T-cell (primary cell): ENCODE measurements around the gene KIF4B. TPM values are rescaled to one million over a fixed set of nuclear protein-coding genes. Genes with fewer than 3 reads are reported as not detected.

Experiments
- ATAC-seq, 4 experiments: fragments of 200-7000 bp in 3 of 4; fragments of 150-1000 bp in 1 of 4; cut with Tn5 transposase; replicated peaks in 1 of 4; 1 replicate in 3 of 4; 2 replicates in 1 of 4; pipeline ENCODE4 v1.10.0; 2021; ENCODE audit warnings: moderate library complexity in 3 of 4, mild to moderate bottlenecking in 2 of 4, moderate number of reproducible peaks in 1 of 4
- CTCF ChIA-PET, 2 donors: fragments of 300-600 bp; sonication (Branson Sonifier 250); formaldehyde crosslinking; loops; one replicate each; lab custom pipeline; 2022; ENCODE audit warnings: antibody characterized with exemption in 2 of 2; lab: Charles Lee
- POLR2A ChIA-PET, 2 donors: fragments of 300-600 bp; sonication (Branson Sonifier 250); formaldehyde crosslinking; loops; one replicate each; lab custom pipeline; 2022; ENCODE audit warnings: antibody characterized with exemption in 2 of 2; lab: Charles Lee
- DNase-seq, 35 experiments: peaks; one replicate each; pipeline versions ENCODE4 v3.0.0 to v3.0.0-alpha.2; 2013 to 2023
- H3K27ac ChIP-seq: one replicate; pipeline ENCODE4 v1.5.1; 2013; ENCODE audit warnings: low read length
- H3K27me3 ChIP-seq, 2 experiments: replicated peaks in 1 of 2; 1 replicate in 1 of 2; 2 replicates in 1 of 2; pipeline versions ENCODE4 v1.6.1 to v1.7.0; 2013; ENCODE audit warnings: low read length in 1 of 2, mixed read lengths in 1 of 2; ENCODE audit not compliant: control insufficient read depth in 2 of 2, insufficient read depth in 2 of 2; ENCODE audit errors: extremely low read depth in 1 of 2
- H3K36me3 ChIP-seq, 2 donors: 1 replicate in 1 of 2; 2 replicates in 1 of 2; pipeline versions ENCODE4 v1.6.1 to v1.7.0; 2013; ENCODE audit warnings: low read length in 1 of 2; ENCODE audit not compliant: control insufficient read depth in 2 of 2, insufficient read depth in 1 of 2; ENCODE audit errors: extremely low read depth in 1 of 2
- H3K4me1 ChIP-seq, 2 experiments: 1 replicate in 1 of 2; 2 replicates in 1 of 2; pipeline versions ENCODE4 v1.6.1 to v1.7.0; 2013; ENCODE audit warnings: low read length in 2 of 2, mixed read lengths in 1 of 2; ENCODE audit not compliant: insufficient read depth in 2 of 2, control insufficient read depth in 1 of 2; ENCODE audit errors: extremely low read depth in 1 of 2
- H3K4me3 ChIP-seq, 2 donors: 1 replicate in 1 of 2; 2 replicates in 1 of 2; pipeline versions ENCODE4 v1.5.1 to v1.7.0; 2013; ENCODE audit warnings: mild to moderate bottlenecking in 2 of 2, low read length in 1 of 2, moderate library complexity in 1 of 2; ENCODE audit not compliant: control insufficient read depth in 1 of 2; ENCODE audit errors: extremely low read depth in 1 of 2
- H3K9me3 ChIP-seq: 2 replicates; pipeline ENCODE4 v1.7.0; 2013
- H3K27ac Mint-ChIP-seq, 2 donors: one replicate each; pipeline ENCODE4 v1.8.0; 2020 to 2021; ENCODE audit warnings: mild to moderate bottlenecking in 2 of 2, mixed read lengths in 2 of 2
- H3K27me3 Mint-ChIP-seq, 2 donors: one replicate each; pipeline ENCODE4 v1.8.0; 2021 to 2022; ENCODE audit warnings: mixed read lengths in 2 of 2
- H3K36me3 Mint-ChIP-seq: one replicate; pipeline ENCODE4 v1.8.0; 2021; ENCODE audit warnings: mixed read lengths
- H3K4me1 Mint-ChIP-seq, 3 donors: one replicate each; pipeline ENCODE4 v1.8.0; 2020 to 2022; ENCODE audit warnings: mixed read lengths in 3 of 3, mild to moderate bottlenecking in 1 of 3
- H3K4me3 Mint-ChIP-seq, 3 donors: one replicate each; pipeline ENCODE4 v1.8.0; 2020 to 2022; ENCODE audit warnings: mild to moderate bottlenecking in 3 of 3, mixed read lengths in 3 of 3, moderate library complexity in 3 of 3
- H3K9me3 Mint-ChIP-seq, 3 donors: one replicate each; pipeline ENCODE4 v1.8.0; 2020 to 2022; ENCODE audit warnings: mixed read lengths in 3 of 3
- WGBS: methylation state at CpG from one replicate; pipeline ENCODE4 v1.1.5; 2013; ENCODE audit warnings: missing lambda C conversion rate; ENCODE audit not compliant: insufficient coverage; 5-methylcytosine and 5-hydroxymethylcytosine counted together
- total RNA-seq, 35 experiments: library from RNA in 6 of 35; stranded (reverse) in 6 of 35; fragments of 120-200 nt in 1 of 35; gene quantifications; one replicate each; pipeline versions ENCODE4 v1.2.1 to v1.2.4 and lab custom pipeline; 2013 to 2026

Gene KIF4B
- total RNA-seq, 5 donors from 2014 or later (not counting 1 experiment from before 2014, with no cell fraction given): not detected

- Histone ChIP-seq H3K36me3 (no peaks in the 10 kb centered on the region), H3K4me3 (no peak overlapping the region), H3K4me1 (no peaks in the 10 kb centered on the region), H3K9me3 (no peaks in the 10 kb centered on the region), H3K27me3 (peaks cover 0 to 3% of the 10 kb centered on the region in 2 experiments), H3K27ac (no peak overlapping the region)
- ChIA-PET POLR2A (no interaction called here), CTCF (no interaction called here)
- no peaks in the 10 kb centered on the region for H3K4me1 Mint-ChIP-seq
- H3K9me3 Mint-ChIP-seq: no peaks in the 10 kb centered on the region
- no peak for ATAC-seq
- DNase-seq: no peak
- H3K27me3 Mint-ChIP-seq: peaks cover 8 to 24% of the 10 kb centered on the region in 2 donors
- 38% methylated on average over 5 of the region's 8 CpGs for WGBS
- H3K36me3 Mint-ChIP-seq: no peaks in the 10 kb centered on the region
- no peak overlapping the region for H3K4me3 Mint-ChIP-seq
- no peak overlapping the region for H3K27ac Mint-ChIP-seq
These were observed 28.5 kb upstream of the KIF4B start for GRCh38 chr5:154984946-154985516.

- Histone ChIP-seq H3K36me3 (no peaks in the 10 kb centered on the region), H3K27me3 (peaks cover 0 to 6% of the 10 kb centered on the region in 2 experiments), H3K4me1 (no peaks in the 10 kb centered on the region), H3K4me3 (no peak overlapping the region), H3K9me3 (no peaks in the 10 kb centered on the region), H3K27ac (no peak overlapping the region)
- POLR2A ChIA-PET: no interaction called here
- Mint-ChIP-seq H3K36me3 (no peaks in the 10 kb centered on the region), H3K27ac (no peak overlapping the region), H3K4me3 (no peak overlapping the region), H3K9me3 (no peaks in the 10 kb centered on the region), H3K4me1 (no peaks in the 10 kb centered on the region), H3K27me3 (peaks cover 8 to 24% of the 10 kb centered on the region in 2 donors)
- CTCF ChIA-PET: no interaction called here
- ATAC-seq (no peak), DNase-seq (no peak)
- WGBS: 100% methylated on average over 1 of the region's 4 CpGs
These were observed 27.4 kb upstream of the KIF4B start for GRCh38 chr5:154986151-154986550.

- Mint-ChIP-seq H3K4me1 (no peaks in the 10 kb centered on the region), H3K9me3 (no peaks in the 10 kb centered on the region), H3K27ac (no peak overlapping the region), H3K4me3 (no peak overlapping the region), H3K36me3 (no peaks in the 10 kb centered on the region), H3K27me3 (peaks cover 8 to 20% of the 10 kb centered on the region in 2 donors)
- ATAC-seq (no peak), DNase-seq (no peak)
- Histone ChIP-seq H3K36me3 (no peaks in the 10 kb centered on the region), H3K9me3 (no peaks in the 10 kb centered on the region), H3K27me3 (peaks cover 0 to 6% of the 10 kb centered on the region in 2 experiments), H3K4me3 (no peak overlapping the region), H3K4me1 (no peaks in the 10 kb centered on the region), H3K27ac (no peak overlapping the region)
- ChIA-PET POLR2A (no interaction called here), CTCF (no interaction called here)
- no CpG with 5 or more reads among the region's 2 CpGs for WGBS
These were observed 23.9 kb upstream of the KIF4B start for GRCh38 chr5:154989626-154990025.

- ChIA-PET CTCF (no interaction called here), POLR2A (no interaction called here)
- H3K4me1 ChIP-seq: no peaks in the 10 kb centered on the region
- H3K4me1 Mint-ChIP-seq: no peaks in the 10 kb centered on the region
- DNase-seq: no peak
- no peak overlapping the region for H3K4me3 Mint-ChIP-seq
- H3K36me3 ChIP-seq: no peaks in the 10 kb centered on the region
- WGBS: 84% methylated on average over 2 of the region's 2 CpGs
- H3K27me3 ChIP-seq: peaks cover 0 to 6% of the 10 kb centered on the region in 2 experiments
- H3K27ac Mint-ChIP-seq: no peak overlapping the region
- H3K9me3 Mint-ChIP-seq: no peaks in the 10 kb centered on the region
- ATAC-seq: no peak
- peaks cover 4 to 18% of the 10 kb centered on the region in 2 donors for H3K27me3 Mint-ChIP-seq
- no peak overlapping the region for H3K27ac ChIP-seq
- no peaks in the 10 kb centered on the region for H3K36me3 Mint-ChIP-seq
- H3K9me3 ChIP-seq: no peaks in the 10 kb centered on the region
- H3K4me3 ChIP-seq: no peak overlapping the region
These were observed 20.1 kb upstream of the KIF4B start for GRCh38 chr5:154993461-154993860.

GRCh38 chr5:154995679-154996078, 17.9 kb upstream of the KIF4B start:
- WGBS: 80% methylated on average over 1 of the region's 4 CpGs
- Mint-ChIP-seq H3K4me1 (no peaks in the 10 kb centered on the region), H3K4me3 (no peak overlapping the region), H3K36me3 (no peaks in the 10 kb centered on the region), H3K9me3 (no peaks in the 10 kb centered on the region), H3K27ac (no peak overlapping the region), H3K27me3 (peaks cover 17 to 26% of the 10 kb centered on the region in 2 donors)
- Histone ChIP-seq H3K4me1 (no peaks in the 10 kb centered on the region), H3K9me3 (no peaks in the 10 kb centered on the region), H3K27ac (no peak overlapping the region), H3K4me3 (no peak overlapping the region), H3K27me3 (peaks cover 0 to 1% of the 10 kb centered on the region in 2 experiments), H3K36me3 (no peaks in the 10 kb centered on the region)
- ChIA-PET POLR2A (no interaction called here), CTCF (interaction anchor here in 1 of 2 donors (0.7 kb wide), 1 partner anchor 22 kb away, joined by 3 read pairs; no protein-coding TSS in a partner anchor)
- DNase-seq (no peak), ATAC-seq (no peak)

DNA sequence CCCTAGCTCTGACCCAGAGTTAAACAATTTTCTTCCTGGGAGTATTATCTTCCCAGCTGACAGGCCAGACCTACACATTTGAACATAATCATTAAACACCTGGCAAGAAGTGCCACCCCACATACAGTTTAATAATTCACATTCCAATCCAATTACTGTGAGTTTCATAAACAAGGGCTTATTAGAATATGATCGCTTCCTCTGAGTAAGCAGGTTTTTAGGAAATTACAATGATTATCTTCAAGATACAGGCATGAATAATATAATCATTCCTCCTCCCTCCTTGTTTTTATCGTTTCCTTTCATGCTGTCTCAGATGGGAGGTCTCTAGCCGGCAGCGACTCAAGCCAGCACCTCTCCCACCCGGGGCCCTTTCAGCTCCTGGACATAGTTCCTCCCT, 15.8 kb upstream of the KIF4B start:
- no peak overlapping the region for H3K4me3 Mint-ChIP-seq
- ATAC-seq (no peak), DNase-seq (no peak)
- H3K27me3 ChIP-seq: peaks cover 0 to 11% of the 10 kb centered on the region in 2 experiments
- no peaks in the 10 kb centered on the region for H3K36me3 ChIP-seq
- H3K4me3 ChIP-seq: no peak overlapping the region
- no peaks in the 10 kb centered on the region for H3K4me1 Mint-ChIP-seq
- H3K27ac Mint-ChIP-seq: no peak overlapping the region
- H3K4me1 ChIP-seq: no peaks in the 10 kb centered on the region
- H3K36me3 Mint-ChIP-seq: no peaks in the 10 kb centered on the region
- no peaks in the 10 kb centered on the region for H3K9me3 ChIP-seq
- ChIA-PET POLR2A (no interaction called here), CTCF (interaction anchor here in 1 of 2 donors (0.8 kb wide), 1 partner anchor 25 kb away, joined by 3 read pairs; no protein-coding TSS in a partner anchor)
- peaks cover 30 to 38% of the 10 kb centered on the region in 2 donors for H3K27me3 Mint-ChIP-seq
- WGBS: 38% methylated on average over 3 of the region's 5 CpGs
- H3K9me3 Mint-ChIP-seq: no peaks in the 10 kb centered on the region
- no peak overlapping the region for H3K27ac ChIP-seq
